Ascending aorta (tissue), 2 donors: ENCODE measurements around the gene TMEM184C. TPM values are rescaled to one million over a fixed set of nuclear protein-coding genes. Genes with fewer than 3 reads are reported as not detected.

ENCODE experiments used
- DNase-seq, 2 donors: peaks; one replicate each; pipeline ENCODE4 v3.0.0-alpha.2; 2019; ENCODE audit warnings: low spot score in 2 of 2
- H3K27ac ChIP-seq, 2 donors: fragments of 200-600 bp; sonication (generic); one replicate each; pipeline ENCODE4 v1.5.1; 2016 to 2017; ENCODE audit warnings: mild to moderate bottlenecking in 1 of 2
- H3K27me3 ChIP-seq: fragments of 200-600 bp; sonication (generic); one replicate; pipeline ENCODE4 v1.5.1; 2017
- H3K36me3 ChIP-seq, 2 donors: fragments of 200-600 bp; sonication (generic); one replicate each; pipeline ENCODE4 v1.5.1; 2016
- H3K4me1 ChIP-seq, 2 donors: fragments of 200-600 bp; sonication (generic); one replicate each; pipeline ENCODE4 v1.5.1; 2016 to 2017; ENCODE audit warnings: mild to moderate bottlenecking in 1 of 2
- H3K4me3 ChIP-seq, 2 donors: fragments of 200-600 bp; sonication (generic); one replicate each; pipeline ENCODE4 v1.5.1; 2016 to 2017; ENCODE audit warnings: mild to moderate bottlenecking in 1 of 2
- H3K9me3 ChIP-seq, 2 donors: fragments of 200-600 bp; sonication (generic); one replicate each; pipeline ENCODE4 v1.5.1; 2016
- intact Hi-C: fragments of 100-400 bp; cut with DNase I; formaldehyde crosslinking; loops from one replicate; pipeline ENCODE4 v1.15.1; 2023
- total RNA-seq: library from RNA; depleted of rRNA; stranded (reverse); fragments of >200 nt; gene quantifications from one replicate; pipeline ENCODE4 v1.1.0, GENCODE V29; 2016
- TF ChIP-seq, protein P1 (sequence below), 3 experiments: fragments of 200-600 bp in 2 of 3; fragments of 450-650 bp in 1 of 3; sonication (generic) in 2 of 3; IDR thresholded peaks; one replicate each; pipeline ENCODE4 v1.5.1; 2016 to 2019; ENCODE audit warnings: antibody characterized with exemption in 3 of 3, mild to moderate bottlenecking in 1 of 3, moderate library complexity in 1 of 3

Gene TMEM184C
- total RNA-seq, 1 donor from 2014 or later, result 14.2 TPM

DNA sequence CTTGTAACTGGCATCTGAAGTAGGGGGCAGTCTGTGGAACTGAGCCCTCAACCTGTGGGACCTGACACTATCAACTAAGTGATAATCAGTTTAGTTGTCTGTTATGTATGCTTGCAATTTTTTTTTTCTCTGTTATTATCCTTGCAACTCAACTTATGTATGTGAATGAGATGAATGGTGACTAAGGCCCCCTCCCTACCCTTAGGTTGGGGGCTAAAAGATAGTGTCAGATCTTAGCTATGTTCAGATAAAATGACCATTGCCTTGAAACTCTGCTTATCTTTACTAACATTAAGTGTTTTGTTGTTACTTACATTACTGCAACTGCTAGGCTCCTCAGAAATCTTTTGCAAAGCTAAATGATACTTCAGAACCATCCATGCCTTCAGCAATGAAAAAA lies 31.5 kb downstream of the TMEM184C start:
- intact Hi-C loops, result no loop called here
- peaks cover 0 to 2% of the 10 kb centered on the region in 2 donors for H3K4me1 ChIP-seq
- H3K27me3 ChIP-seq, result no peaks in the 10 kb centered on the region
- H3K36me3 ChIP-seq, result peaks cover 0 to 10% of the 10 kb centered on the region in 2 donors
- no peak overlapping the region for H3K4me3 ChIP-seq
- TF ChIP-seq, protein P1, sequence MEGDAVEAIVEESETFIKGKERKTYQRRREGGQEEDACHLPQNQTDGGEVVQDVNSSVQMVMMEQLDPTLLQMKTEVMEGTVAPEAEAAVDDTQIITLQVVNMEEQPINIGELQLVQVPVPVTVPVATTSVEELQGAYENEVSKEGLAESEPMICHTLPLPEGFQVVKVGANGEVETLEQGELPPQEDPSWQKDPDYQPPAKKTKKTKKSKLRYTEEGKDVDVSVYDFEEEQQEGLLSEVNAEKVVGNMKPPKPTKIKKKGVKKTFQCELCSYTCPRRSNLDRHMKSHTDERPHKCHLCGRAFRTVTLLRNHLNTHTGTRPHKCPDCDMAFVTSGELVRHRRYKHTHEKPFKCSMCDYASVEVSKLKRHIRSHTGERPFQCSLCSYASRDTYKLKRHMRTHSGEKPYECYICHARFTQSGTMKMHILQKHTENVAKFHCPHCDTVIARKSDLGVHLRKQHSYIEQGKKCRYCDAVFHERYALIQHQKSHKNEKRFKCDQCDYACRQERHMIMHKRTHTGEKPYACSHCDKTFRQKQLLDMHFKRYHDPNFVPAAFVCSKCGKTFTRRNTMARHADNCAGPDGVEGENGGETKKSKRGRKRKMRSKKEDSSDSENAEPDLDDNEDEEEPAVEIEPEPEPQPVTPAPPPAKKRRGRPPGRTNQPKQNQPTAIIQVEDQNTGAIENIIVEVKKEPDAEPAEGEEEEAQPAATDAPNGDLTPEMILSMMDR (IDR thresholded peaks at IDR 0.05), result no peak
- no peaks in the 10 kb centered on the region for H3K9me3 ChIP-seq
- no peak for DNase-seq
- no peak overlapping the region for H3K27ac ChIP-seq

DNA sequence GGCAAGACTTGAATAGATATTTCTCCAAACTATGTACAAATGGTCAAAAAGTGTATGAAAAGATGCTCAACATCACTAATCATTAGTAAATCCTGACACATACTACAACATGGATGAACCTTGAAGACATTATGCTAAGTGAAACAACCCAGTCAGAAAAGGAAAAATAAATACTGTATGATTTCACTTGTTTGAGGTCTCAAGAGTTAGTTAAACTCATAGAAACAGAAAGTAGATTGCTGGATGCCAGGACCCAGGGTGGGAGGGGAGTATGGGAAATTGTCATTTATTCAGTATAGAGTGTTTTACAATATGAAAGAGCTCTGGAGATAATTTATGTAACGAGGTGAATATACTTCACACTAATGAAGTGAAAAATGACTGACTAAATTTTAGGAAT lies 34.4 kb downstream of the TMEM184C start:
- DNase-seq, result no peak
- H3K4me3 ChIP-seq, result no peak overlapping the region
- H3K4me1 ChIP-seq, result no peaks in the 10 kb centered on the region
- TF ChIP-seq, protein P1 (IDR thresholded peaks at IDR 0.05), result no peak
- peaks cover 15 to 26% of the 10 kb centered on the region in 2 donors for H3K36me3 ChIP-seq
- H3K27me3 ChIP-seq, result no peaks in the 10 kb centered on the region
- intact Hi-C loops, result no loop called here
- no peaks in the 10 kb centered on the region for H3K9me3 ChIP-seq
- H3K27ac ChIP-seq, result no peak overlapping the region

DNA sequence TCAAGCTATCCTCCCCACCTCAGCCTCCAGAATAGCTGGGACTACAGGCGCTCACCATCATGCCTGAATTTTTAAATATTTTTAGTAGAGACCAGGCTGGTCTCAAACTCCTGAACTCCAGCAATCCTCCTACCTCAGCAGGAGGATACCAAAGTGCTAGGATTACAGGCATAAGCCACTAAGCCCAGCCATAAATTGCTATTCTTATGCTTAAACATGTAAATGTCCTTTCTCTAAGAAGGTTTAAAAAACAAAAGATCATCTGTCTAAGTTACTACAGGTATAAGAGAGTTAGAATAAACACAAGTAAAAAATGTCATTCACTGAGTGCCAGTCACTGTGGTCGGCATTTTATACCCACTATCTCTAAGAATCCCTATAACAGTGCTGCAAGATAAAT lies 38.4 kb downstream of the TMEM184C start:
- no peaks in the 10 kb centered on the region for H3K9me3 ChIP-seq
- no peak overlapping the region for H3K4me3 ChIP-seq
- no peak overlapping the region for H3K27ac ChIP-seq
- no peak for DNase-seq
- intact Hi-C loops, result no loop called here
- no peaks in the 10 kb centered on the region for H3K27me3 ChIP-seq
- H3K36me3 ChIP-seq, result peaks cover 15 to 43% of the 10 kb centered on the region in 2 donors
- TF ChIP-seq, protein P1 (IDR thresholded peaks at IDR 0.05), result no peak
- H3K4me1 ChIP-seq, result no peaks in the 10 kb centered on the region

DNA sequence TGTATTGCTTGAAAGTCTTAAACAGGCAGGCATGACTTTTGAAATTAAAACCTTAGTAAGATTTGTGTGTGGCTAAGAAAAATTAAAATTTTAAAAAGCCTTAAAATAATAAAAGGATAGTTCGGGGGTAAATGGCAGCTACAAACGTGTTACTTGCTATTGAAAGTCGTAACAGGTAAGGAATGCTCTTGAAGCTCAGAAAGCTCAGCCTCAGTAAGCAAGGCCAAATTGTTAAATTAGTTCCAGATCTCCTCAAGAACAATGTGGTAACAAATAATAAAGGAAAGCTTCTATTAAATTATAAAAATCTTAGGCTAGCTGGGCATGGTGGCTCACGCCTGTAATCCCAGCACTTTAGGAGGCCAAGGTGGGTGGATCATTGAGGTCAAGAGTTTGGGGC lies 41.3 kb downstream of the TMEM184C start:
- Histone ChIP-seq H3K4me3 (no peak overlapping the region), H3K9me3 (no peaks in the 10 kb centered on the region), H3K36me3 (peaks cover 15 to 59% of the 10 kb centered on the region in 2 donors), H3K4me1 (no peaks in the 10 kb centered on the region), H3K27me3 (no peaks in the 10 kb centered on the region), H3K27ac (no peak overlapping the region)
- no peak for DNase-seq
- intact Hi-C loops, result no loop called here
- TF ChIP-seq, protein P1 (IDR thresholded peaks at IDR 0.05), result no peak

DNA sequence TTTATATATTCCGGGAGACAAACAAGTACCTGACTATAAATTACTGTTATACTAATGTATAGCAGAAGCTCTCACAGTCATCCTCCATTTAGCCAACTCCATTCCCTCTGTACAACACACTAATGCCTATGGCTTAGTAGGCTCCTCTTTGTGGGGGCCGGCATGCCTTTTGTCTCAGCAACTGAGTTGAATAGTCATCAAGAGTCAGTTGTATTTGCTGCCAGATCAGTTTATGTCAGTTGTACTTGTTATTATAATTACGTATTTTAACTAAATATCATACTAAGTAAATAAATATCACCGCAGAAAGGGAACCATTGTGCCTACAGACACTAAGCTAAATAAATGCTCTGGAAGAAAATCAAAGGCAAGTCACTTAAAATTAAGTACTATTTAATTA lies 56.9 kb downstream of the TMEM184C start:
- Histone ChIP-seq H3K36me3 (peaks cover 9 to 10% of the 10 kb centered on the region in 2 donors), H3K27me3 (no peaks in the 10 kb centered on the region), H3K9me3 (no peaks in the 10 kb centered on the region), H3K4me1 (no peaks in the 10 kb centered on the region), H3K4me3 (no peak overlapping the region), H3K27ac (no peak overlapping the region)
- TF ChIP-seq, protein P1 (IDR thresholded peaks at IDR 0.05), result no peak
- intact Hi-C loops, result no loop called here
- DNase-seq, result no peak

DNA sequence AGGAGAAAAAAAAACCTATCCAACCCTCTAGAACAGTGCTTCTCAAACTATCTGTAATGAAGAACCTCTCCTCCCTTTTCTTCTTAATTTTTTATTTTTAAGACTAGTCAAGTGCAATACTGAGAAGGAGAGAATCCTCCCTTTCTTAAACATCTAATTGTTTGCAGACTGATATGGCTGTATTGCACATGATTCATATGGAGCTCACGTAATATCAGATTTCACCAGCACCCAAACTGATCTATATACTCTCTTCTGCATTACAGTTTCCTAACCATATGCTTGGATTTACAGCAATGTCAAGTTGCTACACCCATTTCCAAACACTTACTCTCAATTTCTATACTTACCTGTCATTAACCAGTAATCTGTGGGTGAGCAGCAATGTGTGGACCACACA lies 57.3 kb downstream of the TMEM184C start:
- intact Hi-C loops, result no loop called here

More for the DNA sequence above, 57.3 kb downstream of the TMEM184C start:
- H3K4me3 ChIP-seq, result no peak overlapping the region
- no peaks in the 10 kb centered on the region for H3K27me3 ChIP-seq
- H3K4me1 ChIP-seq, result no peaks in the 10 kb centered on the region
- H3K27ac ChIP-seq, result no peak overlapping the region
- no peak for DNase-seq
- TF ChIP-seq, protein P1 (IDR thresholded peaks at IDR 0.05), result no peak
- peaks cover 11 to 15% of the 10 kb centered on the region in 2 donors for H3K36me3 ChIP-seq
- H3K9me3 ChIP-seq, result no peaks in the 10 kb centered on the region
